WTC11 (cell line): ENCODE measurements around the gene CHD9. TPM values are rescaled to one million over a fixed set of nuclear protein-coding genes. Genes with fewer than 3 reads are reported as not detected.

Experiments
- ATAC-seq: fragments of 200-7000 bp; cut with Tn5 transposase; 2 replicates; pipeline ENCODE4 v1.10.0; 2021; ENCODE audit warnings: mild to moderate bottlenecking, moderate library complexity
- CTCF ChIA-PET: fragments of 300-600 bp; sonication (Branson Sonifier 250); formaldehyde crosslinking; loops from one replicate; lab custom pipeline; 2021; ENCODE audit warnings: antibody characterized with exemption; lab: Charles Lee
- POLR2A ChIA-PET: fragments of 350-600 bp; sonication (Branson Sonifier 250); formaldehyde crosslinking; loops from one replicate; lab custom pipeline; 2021; ENCODE audit warnings: antibody characterized with exemption; lab: Charles Lee
- DNase-seq: peaks from one replicate; pipeline ENCODE4 v3.0.0; 2021; ENCODE audit warnings: low spot score
- H3K27ac Mint-ChIP-seq: 2 replicates; pipeline ENCODE4 v1.8.0; 2021; ENCODE audit warnings: mixed read lengths
- H3K27me3 Mint-ChIP-seq: 2 replicates; pipeline ENCODE4 v1.8.0; 2021; ENCODE audit warnings: low read depth, mild to moderate bottlenecking, moderate library complexity, mixed read lengths
- H3K36me3 Mint-ChIP-seq: 2 replicates; pipeline ENCODE4 v1.8.0; 2021; ENCODE audit warnings: mixed read lengths
- H3K4me1 Mint-ChIP-seq: 2 replicates; pipeline ENCODE4 v1.8.0; 2022; ENCODE audit warnings: mixed read lengths
- H3K4me3 Mint-ChIP-seq: 2 replicates; pipeline ENCODE4 v1.8.0; 2021; ENCODE audit warnings: mild to moderate bottlenecking, moderate library complexity, mixed read lengths
- H3K9me3 Mint-ChIP-seq: 2 replicates; pipeline ENCODE4 v1.8.0; 2021; ENCODE audit warnings: mixed read lengths
- ATF1 ChIP-seq: sonication (generic); formaldehyde crosslinking; IDR thresholded peaks from 2 replicates; pipeline ENCODE4 v1.8.1; 2023; ENCODE audit warnings: mild to moderate bottlenecking, moderate library complexity, missing genetic modification reagents
- CTCF ChIP-seq: fragments of 200-600 bp; IDR thresholded peaks from 2 replicates; pipeline ENCODE4 v1.8.0; 2022; ENCODE audit warnings: antibody characterized with exemption
- GRHL2 ChIP-seq: fragments of 250-450 bp; sonication (Bioruptor Pico); IDR thresholded peaks from 2 replicates; pipeline ENCODE4 v1.8.0; 2022; ENCODE audit warnings: mild to moderate bottlenecking, moderate library complexity; ENCODE audit not compliant: insufficient replicate concordance, severe bottlenecking
- HMGA2 ChIP-seq: fragments of 250-450 bp; sonication (Bioruptor Pico); IDR thresholded peaks from 2 replicates; pipeline ENCODE4 v1.4.0; 2021; ENCODE audit warnings: mild to moderate bottlenecking, moderate library complexity
- MYBL2 ChIP-seq: sonication (generic); formaldehyde crosslinking; IDR thresholded peaks from 2 replicates; pipeline ENCODE4 v1.8.1; 2023; ENCODE audit warnings: mild to moderate bottlenecking, moderate library complexity, missing genetic modification reagents
- NFATC4 ChIP-seq: fragments of 250-450 bp; sonication (Bioruptor Pico); IDR thresholded peaks from 2 replicates; pipeline ENCODE4 v1.9.0; 2021; ENCODE audit warnings: mild to moderate bottlenecking
- RORB ChIP-seq: fragments of 250-450 bp; sonication (Bioruptor Pico); IDR thresholded peaks from 2 replicates; pipeline ENCODE4 v1.9.0; 2021; ENCODE audit warnings: mild to moderate bottlenecking
- SOX15 ChIP-seq: fragments of 250-450 bp; sonication (Bioruptor Pico); IDR thresholded peaks from 2 replicates; pipeline ENCODE4 v1.9.0; 2021; ENCODE audit warnings: mild to moderate bottlenecking
- TP53 ChIP-seq: sonication (generic); formaldehyde crosslinking; IDR thresholded peaks from 2 replicates; pipeline ENCODE4 v1.8.1; 2023; ENCODE audit warnings: mild to moderate bottlenecking, missing genetic modification reagents
- USF1 ChIP-seq: sonication (generic); formaldehyde crosslinking; IDR thresholded peaks from 2 replicates; pipeline ENCODE4 v1.8.0; 2022; ENCODE audit warnings: mild to moderate bottlenecking, missing genetic modification reagents
- ZNF512 ChIP-seq: sonication (generic); formaldehyde crosslinking; IDR thresholded peaks from 2 replicates; pipeline ENCODE4 v1.8.1; 2022; ENCODE audit warnings: missing genetic modification reagents, borderline replicate concordance
- total RNA-seq: library from RNA; stranded (reverse); gene quantifications from 3 replicates; pipeline ENCODE4 v1.2.3, GENCODE V29; 2021
- TF ChIP-seq, protein P1 (sequence below): sonication (generic); formaldehyde crosslinking; IDR thresholded peaks from 2 replicates; pipeline ENCODE4 v1.8.1; 2022; ENCODE audit warnings: mild to moderate bottlenecking, moderate library complexity, missing genetic modification reagents
- TF ChIP-seq, protein P2 (sequence below): fragments of 250-450 bp; sonication (Bioruptor Pico); IDR thresholded peaks from 2 replicates; pipeline ENCODE4 v1.9.0; 2021; ENCODE audit warnings: mild to moderate bottlenecking, borderline replicate concordance
- TF ChIP-seq, protein P3 (sequence below): sonication (generic); formaldehyde crosslinking; IDR thresholded peaks from 2 replicates; pipeline ENCODE4 v1.8.1; 2023; ENCODE audit warnings: mild to moderate bottlenecking, missing genetic modification reagents, moderate library complexity
- TF ChIP-seq, protein P4 (sequence below): sonication (generic); formaldehyde crosslinking; IDR thresholded peaks from 2 replicates; pipeline ENCODE4 v1.8.1; 2022; ENCODE audit warnings: mild to moderate bottlenecking, missing genetic modification reagents, moderate library complexity, borderline replicate concordance
- TF ChIP-seq, protein P5 (sequence below): sonication (generic); formaldehyde crosslinking; IDR thresholded peaks from 2 replicates; pipeline ENCODE4 v1.8.0; 2022; ENCODE audit warnings: missing genetic modification reagents
- TF ChIP-seq, protein P6 (sequence below): sonication (generic); formaldehyde crosslinking; conservative IDR thresholded peaks from 2 replicates; pipeline ENCODE4 v1.8.1; 2023; ENCODE audit warnings: mild to moderate bottlenecking, low read depth, missing genetic modification reagents, moderate library complexity

CHD9 gene
- total RNA-seq, 1 experiment from 2014 or later, result 31.3 TPM

GRCh38 chr16:53191413-53191812, 136.6 kb downstream of the CHD9 start (continued):
- TF ChIP-seq GRHL2 (CRISPR knock-in tag), result no peak
- TF ChIP-seq SOX15 (CRISPR knock-in tag), result no peak
- TF ChIP-seq, protein P1, sequence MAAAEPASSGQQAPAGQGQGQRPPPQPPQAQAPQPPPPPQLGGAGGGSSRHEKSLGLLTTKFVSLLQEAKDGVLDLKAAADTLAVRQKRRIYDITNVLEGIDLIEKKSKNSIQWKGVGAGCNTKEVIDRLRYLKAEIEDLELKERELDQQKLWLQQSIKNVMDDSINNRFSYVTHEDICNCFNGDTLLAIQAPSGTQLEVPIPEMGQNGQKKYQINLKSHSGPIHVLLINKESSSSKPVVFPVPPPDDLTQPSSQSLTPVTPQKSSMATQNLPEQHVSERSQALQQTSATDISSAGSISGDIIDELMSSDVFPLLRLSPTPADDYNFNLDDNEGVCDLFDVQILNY (CRISPR knock-in tag), result no peak
- TF ChIP-seq HMGA2 (CRISPR knock-in tag), result no peak

DNA sequence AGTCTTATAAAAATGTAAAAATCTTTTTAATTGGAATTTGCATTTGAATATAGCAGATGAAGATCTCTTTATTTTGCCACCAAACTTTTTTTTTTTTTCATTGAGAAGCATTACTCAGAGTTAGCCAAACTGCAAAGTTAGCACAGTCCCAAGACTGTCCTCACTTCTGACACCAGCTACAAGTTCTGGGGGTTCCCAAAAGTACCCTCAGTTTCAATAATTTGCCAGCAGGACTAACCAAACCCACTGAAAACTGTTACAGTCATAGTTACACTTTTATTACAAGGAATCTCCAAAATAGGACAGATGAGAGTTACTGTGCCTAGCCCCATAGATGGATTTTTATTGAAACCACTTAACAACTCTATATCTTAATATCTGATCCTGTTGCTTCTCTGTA, 144.1 kb downstream of the CHD9 start:
- Mint-ChIP-seq H3K4me1 (no peaks in the 10 kb centered on the region), H3K36me3 (peaks cover 17% of the 10 kb centered on the region), H3K27me3 (no peaks in the 10 kb centered on the region; the same call in 1 of the 2 replicates), H3K27ac (no peak overlapping the region), H3K4me3 (no peak overlapping the region), H3K9me3 (peaks cover 27% of the 10 kb centered on the region)
- ATAC-seq, result no peak
- ChIA-PET CTCF (no interaction called here), POLR2A (no interaction called here)
- DNase-seq, result no peak
- TF ChIP-seq, protein P2, sequence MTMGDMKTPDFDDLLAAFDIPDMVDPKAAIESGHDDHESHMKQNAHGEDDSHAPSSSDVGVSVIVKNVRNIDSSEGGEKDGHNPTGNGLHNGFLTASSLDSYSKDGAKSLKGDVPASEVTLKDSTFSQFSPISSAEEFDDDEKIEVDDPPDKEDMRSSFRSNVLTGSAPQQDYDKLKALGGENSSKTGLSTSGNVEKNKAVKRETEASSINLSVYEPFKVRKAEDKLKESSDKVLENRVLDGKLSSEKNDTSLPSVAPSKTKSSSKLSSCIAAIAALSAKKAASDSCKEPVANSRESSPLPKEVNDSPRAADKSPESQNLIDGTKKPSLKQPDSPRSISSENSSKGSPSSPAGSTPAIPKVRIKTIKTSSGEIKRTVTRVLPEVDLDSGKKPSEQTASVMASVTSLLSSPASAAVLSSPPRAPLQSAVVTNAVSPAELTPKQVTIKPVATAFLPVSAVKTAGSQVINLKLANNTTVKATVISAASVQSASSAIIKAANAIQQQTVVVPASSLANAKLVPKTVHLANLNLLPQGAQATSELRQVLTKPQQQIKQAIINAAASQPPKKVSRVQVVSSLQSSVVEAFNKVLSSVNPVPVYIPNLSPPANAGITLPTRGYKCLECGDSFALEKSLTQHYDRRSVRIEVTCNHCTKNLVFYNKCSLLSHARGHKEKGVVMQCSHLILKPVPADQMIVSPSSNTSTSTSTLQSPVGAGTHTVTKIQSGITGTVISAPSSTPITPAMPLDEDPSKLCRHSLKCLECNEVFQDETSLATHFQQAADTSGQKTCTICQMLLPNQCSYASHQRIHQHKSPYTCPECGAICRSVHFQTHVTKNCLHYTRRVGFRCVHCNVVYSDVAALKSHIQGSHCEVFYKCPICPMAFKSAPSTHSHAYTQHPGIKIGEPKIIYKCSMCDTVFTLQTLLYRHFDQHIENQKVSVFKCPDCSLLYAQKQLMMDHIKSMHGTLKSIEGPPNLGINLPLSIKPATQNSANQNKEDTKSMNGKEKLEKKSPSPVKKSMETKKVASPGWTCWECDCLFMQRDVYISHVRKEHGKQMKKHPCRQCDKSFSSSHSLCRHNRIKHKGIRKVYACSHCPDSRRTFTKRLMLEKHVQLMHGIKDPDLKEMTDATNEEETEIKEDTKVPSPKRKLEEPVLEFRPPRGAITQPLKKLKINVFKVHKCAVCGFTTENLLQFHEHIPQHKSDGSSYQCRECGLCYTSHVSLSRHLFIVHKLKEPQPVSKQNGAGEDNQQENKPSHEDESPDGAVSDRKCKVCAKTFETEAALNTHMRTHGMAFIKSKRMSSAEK (CRISPR knock-in tag), result no peak
- TF ChIP-seq RORB (CRISPR knock-in tag), result no peak
- no peak for TF ChIP-seq ZNF512 (CRISPR knock-in tag)
- TF ChIP-seq, protein P3, sequence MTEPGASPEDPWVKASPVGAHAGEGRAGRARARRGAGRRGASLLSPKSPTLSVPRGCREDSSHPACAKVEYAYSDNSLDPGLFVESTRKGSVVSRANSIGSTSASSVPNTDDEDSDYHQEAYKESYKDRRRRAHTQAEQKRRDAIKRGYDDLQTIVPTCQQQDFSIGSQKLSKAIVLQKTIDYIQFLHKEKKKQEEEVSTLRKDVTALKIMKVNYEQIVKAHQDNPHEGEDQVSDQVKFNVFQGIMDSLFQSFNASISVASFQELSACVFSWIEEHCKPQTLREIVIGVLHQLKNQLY (CRISPR knock-in tag), result no peak
- TF ChIP-seq, protein P4, sequence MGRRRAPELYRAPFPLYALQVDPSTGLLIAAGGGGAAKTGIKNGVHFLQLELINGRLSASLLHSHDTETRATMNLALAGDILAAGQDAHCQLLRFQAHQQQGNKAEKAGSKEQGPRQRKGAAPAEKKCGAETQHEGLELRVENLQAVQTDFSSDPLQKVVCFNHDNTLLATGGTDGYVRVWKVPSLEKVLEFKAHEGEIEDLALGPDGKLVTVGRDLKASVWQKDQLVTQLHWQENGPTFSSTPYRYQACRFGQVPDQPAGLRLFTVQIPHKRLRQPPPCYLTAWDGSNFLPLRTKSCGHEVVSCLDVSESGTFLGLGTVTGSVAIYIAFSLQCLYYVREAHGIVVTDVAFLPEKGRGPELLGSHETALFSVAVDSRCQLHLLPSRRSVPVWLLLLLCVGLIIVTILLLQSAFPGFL, result no peak
- no peak for TF ChIP-seq ATF1 (CRISPR knock-in tag)
- TF ChIP-seq, protein P5, sequence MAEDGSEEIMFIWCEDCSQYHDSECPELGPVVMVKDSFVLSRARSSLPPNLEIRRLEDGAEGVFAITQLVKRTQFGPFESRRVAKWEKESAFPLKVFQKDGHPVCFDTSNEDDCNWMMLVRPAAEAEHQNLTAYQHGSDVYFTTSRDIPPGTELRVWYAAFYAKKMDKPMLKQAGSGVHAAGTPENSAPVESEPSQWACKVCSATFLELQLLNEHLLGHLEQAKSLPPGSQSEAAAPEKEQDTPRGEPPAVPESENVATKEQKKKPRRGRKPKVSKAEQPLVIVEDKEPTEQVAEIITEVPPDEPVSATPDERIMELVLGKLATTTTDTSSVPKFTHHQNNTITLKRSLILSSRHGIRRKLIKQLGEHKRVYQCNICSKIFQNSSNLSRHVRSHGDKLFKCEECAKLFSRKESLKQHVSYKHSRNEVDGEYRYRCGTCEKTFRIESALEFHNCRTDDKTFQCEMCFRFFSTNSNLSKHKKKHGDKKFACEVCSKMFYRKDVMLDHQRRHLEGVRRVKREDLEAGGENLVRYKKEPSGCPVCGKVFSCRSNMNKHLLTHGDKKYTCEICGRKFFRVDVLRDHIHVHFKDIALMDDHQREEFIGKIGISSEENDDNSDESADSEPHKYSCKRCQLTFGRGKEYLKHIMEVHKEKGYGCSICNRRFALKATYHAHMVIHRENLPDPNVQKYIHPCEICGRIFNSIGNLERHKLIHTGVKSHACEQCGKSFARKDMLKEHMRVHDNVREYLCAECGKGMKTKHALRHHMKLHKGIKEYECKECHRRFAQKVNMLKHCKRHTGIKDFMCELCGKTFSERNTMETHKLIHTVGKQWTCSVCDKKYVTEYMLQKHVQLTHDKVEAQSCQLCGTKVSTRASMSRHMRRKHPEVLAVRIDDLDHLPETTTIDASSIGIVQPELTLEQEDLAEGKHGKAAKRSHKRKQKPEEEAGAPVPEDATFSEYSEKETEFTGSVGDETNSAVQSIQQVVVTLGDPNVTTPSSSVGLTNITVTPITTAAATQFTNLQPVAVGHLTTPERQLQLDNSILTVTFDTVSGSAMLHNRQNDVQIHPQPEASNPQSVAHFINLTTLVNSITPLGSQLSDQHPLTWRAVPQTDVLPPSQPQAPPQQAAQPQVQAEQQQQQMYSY (CRISPR knock-in tag), result no peak
- no peak for TF ChIP-seq CTCF
- TF ChIP-seq MYBL2, result no peak
- no peak for TF ChIP-seq NFATC4 (CRISPR knock-in tag)
- TF ChIP-seq USF1 (CRISPR knock-in tag), result no peak
- TF ChIP-seq, protein P6, sequence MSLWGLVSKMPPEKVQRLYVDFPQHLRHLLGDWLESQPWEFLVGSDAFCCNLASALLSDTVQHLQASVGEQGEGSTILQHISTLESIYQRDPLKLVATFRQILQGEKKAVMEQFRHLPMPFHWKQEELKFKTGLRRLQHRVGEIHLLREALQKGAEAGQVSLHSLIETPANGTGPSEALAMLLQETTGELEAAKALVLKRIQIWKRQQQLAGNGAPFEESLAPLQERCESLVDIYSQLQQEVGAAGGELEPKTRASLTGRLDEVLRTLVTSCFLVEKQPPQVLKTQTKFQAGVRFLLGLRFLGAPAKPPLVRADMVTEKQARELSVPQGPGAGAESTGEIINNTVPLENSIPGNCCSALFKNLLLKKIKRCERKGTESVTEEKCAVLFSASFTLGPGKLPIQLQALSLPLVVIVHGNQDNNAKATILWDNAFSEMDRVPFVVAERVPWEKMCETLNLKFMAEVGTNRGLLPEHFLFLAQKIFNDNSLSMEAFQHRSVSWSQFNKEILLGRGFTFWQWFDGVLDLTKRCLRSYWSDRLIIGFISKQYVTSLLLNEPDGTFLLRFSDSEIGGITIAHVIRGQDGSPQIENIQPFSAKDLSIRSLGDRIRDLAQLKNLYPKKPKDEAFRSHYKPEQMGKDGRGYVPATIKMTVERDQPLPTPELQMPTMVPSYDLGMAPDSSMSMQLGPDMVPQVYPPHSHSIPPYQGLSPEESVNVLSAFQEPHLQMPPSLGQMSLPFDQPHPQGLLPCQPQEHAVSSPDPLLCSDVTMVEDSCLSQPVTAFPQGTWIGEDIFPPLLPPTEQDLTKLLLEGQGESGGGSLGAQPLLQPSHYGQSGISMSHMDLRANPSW (CRISPR knock-in tag), result no peak
- no peak for TF ChIP-seq TP53 (CRISPR knock-in tag)
